GM12878 (cell line): ENCODE data around the gene RAB25. TPM values are rescaled to one million over a fixed set of nuclear protein-coding genes. Genes with fewer than 3 reads are reported as not detected.

Source experiments
- ATAC-seq: fragments of 200-7000 bp; cut with Tn5 transposase; 3 replicates; pipeline ENCODE4 v1.9.1; 2020; ENCODE audit warnings: mild to moderate bottlenecking, moderate library complexity
- BruUV-seq: library from RNA; stranded (reverse); fragments of 400-500 nt; replicated peaks from 2 replicates; lab custom pipeline; 2021; lab: Mats Ljungman, UMichigan
- CTCF ChIA-PET: fragments of 300-600 bp; sonication (Branson Sonifier 250); formaldehyde crosslinking; extraction: SDS; loops from one replicate; lab custom pipeline; 2021; ENCODE audit warnings: inconsistent platforms; lab: Yijun Ruan, JAX
- POLR2A ChIA-PET: fragments of 350-600 bp; formaldehyde crosslinking; extraction: SDS; loops from one replicate; lab custom pipeline; 2021; ENCODE audit warnings: inconsistent platforms; lab: Charles Lee
- RAD21 ChIA-PET: fragments of 300-600 bp; sonication (Branson Sonifier 250); formaldehyde crosslinking; loops from one replicate; lab custom pipeline; 2023; ENCODE audit warnings: antibody characterized with exemption; ENCODE audit not compliant: unreplicated experiment; lab: Charles Lee
- SMC1A ChIA-PET: fragments of 300-600 bp; sonication (Branson Sonifier 250); formaldehyde crosslinking; loops from one replicate; lab custom pipeline; 2023; ENCODE audit not compliant: unreplicated experiment, uncharacterized antibody; lab: Charles Lee
- DNase-seq: peaks from one replicate; pipeline ENCODE4 v3.0.0-alpha.2; 2011; ENCODE audit warnings: low read depth, low spot score
- FAIRE-seq: peaks from 3 replicates; lab custom pipeline; 2011; peaks lifted over from hg19 to GRCh38; lab: Jason Lieb, UNC
- H2AFZ ChIP-seq: 2 replicates; pipeline ENCODE4 v1.6.0; 2011; ENCODE audit warnings: low read depth, low read length, control low read depth; ENCODE audit not compliant: control insufficient read depth
- H3K27ac ChIP-seq: 2 replicates; pipeline ENCODE4 v1.5.1; 2011; ENCODE audit warnings: control low read depth; ENCODE audit not compliant: control insufficient read depth, insufficient read depth
- H3K27me3 ChIP-seq, 2 experiments: replicated peaks in 1 of 2; 2 replicates each; pipeline versions ENCODE4 v1.6.0 to v1.6.1; 2011; ENCODE audit warnings: low read length in 1 of 2; ENCODE audit not compliant: control insufficient read depth in 2 of 2, insufficient read depth in 2 of 2
- H3K36me3 ChIP-seq, 2 experiments: 2 replicates each; pipeline ENCODE4 v1.5.1; 2011; ENCODE audit warnings: low read length in 1 of 2; ENCODE audit not compliant: control insufficient read depth in 2 of 2, insufficient read depth in 2 of 2
- H3K4me1 ChIP-seq: 2 replicates; pipeline ENCODE4 v1.6.1; 2011; ENCODE audit warnings: mild to moderate bottlenecking, low read length, moderate library complexity, mixed read lengths; ENCODE audit not compliant: control insufficient read depth, insufficient read depth
- H3K4me2 ChIP-seq: 2 replicates; pipeline ENCODE4 v1.6.0; 2011; ENCODE audit warnings: control low read depth; ENCODE audit not compliant: control insufficient read depth, insufficient read depth
- H3K4me3 ChIP-seq: fragments of 200-600 bp; sonication (generic); 2 replicates; pipeline ENCODE4 v1.5.1; 2016
- H3K79me2 ChIP-seq: 2 replicates; pipeline ENCODE4 v1.6.0; 2011; ENCODE audit warnings: low read length; ENCODE audit not compliant: control insufficient read depth, insufficient read depth
- H3K9ac ChIP-seq: 2 replicates; pipeline ENCODE4 v1.8.0; 2011; ENCODE audit warnings: low read length, control low read depth, mixed read lengths; ENCODE audit not compliant: control insufficient read depth, insufficient read depth
- H3K9me3 ChIP-seq: replicated peaks from 3 replicates; pipeline ENCODE4 v1.5.1; 2011; ENCODE audit warnings: mild to moderate bottlenecking, low read length; ENCODE audit not compliant: control insufficient read depth, insufficient read depth
- H4K20me1 ChIP-seq: 2 replicates; pipeline ENCODE4 v1.6.0; 2011; ENCODE audit not compliant: control insufficient read depth, insufficient read depth
- ASH2L ChIP-seq: fragments of 300-600, 200-600 bp; sonication (generic); IDR thresholded peaks from 2 replicates; pipeline ENCODE4 v1.6.1; 2017; ENCODE audit warnings: low read depth, mild to moderate bottlenecking, borderline replicate concordance
- CBFB ChIP-seq: IDR thresholded peaks from 2 replicates; pipeline ENCODE4 v1.6.1; 2016; ENCODE audit warnings: antibody characterized with exemption, low read depth
- EGR1 ChIP-seq, 2 experiments: IDR thresholded peaks; 1 replicate in 1 of 2; 2 replicates in 1 of 2; pipeline ENCODE4 v1.6.1; 2011 to 2012; ENCODE audit warnings: low read depth in 2 of 2, low read length in 2 of 2, borderline replicate concordance in 1 of 2, mild to moderate bottlenecking in 1 of 2, moderate library complexity in 1 of 2
- FOXM1 ChIP-seq: IDR thresholded peaks from 2 replicates; pipeline ENCODE4 v1.6.1; 2012; ENCODE audit warnings: low read depth, mild to moderate bottlenecking, inconsistent platforms, low read length, moderate library complexity
- GATAD2B ChIP-seq: fragments of 450-650 bp; conservative IDR thresholded peaks from 2 replicates; pipeline ENCODE4 v1.6.1; 2017; ENCODE audit warnings: low read depth, mild to moderate bottlenecking, moderate library complexity
- IKZF1 ChIP-seq: fragments of 450-650 bp; conservative IDR thresholded peaks from 2 replicates; pipeline ENCODE4 v1.6.1; 2017; ENCODE audit warnings: antibody characterized with exemption, mild to moderate bottlenecking
- JUND ChIP-seq: IDR thresholded peaks from 2 replicates; pipeline ENCODE4 v1.6.1; 2012; ENCODE audit warnings: low read depth, mild to moderate bottlenecking, low read length, improper control_type of control experiment, moderate library complexity
- LARP7 ChIP-seq: fragments of 450-650 bp; IDR thresholded peaks from 2 replicates; pipeline ENCODE4 v1.6.1; 2017; ENCODE audit warnings: mild to moderate bottlenecking
- POLR2AphosphoS5 ChIP-seq: IDR thresholded peaks from 2 replicates; pipeline ENCODE4 v1.6.1; 2011; ENCODE audit warnings: mild to moderate bottlenecking, low read length, inconsistent platforms
- SIX5 ChIP-seq: IDR thresholded peaks from 2 replicates; pipeline ENCODE4 v1.6.1; 2011; ENCODE audit warnings: mild to moderate bottlenecking, low read depth, low read length, moderate library complexity; ENCODE audit not compliant: severe bottlenecking
- SMAD1 ChIP-seq: fragments of 450-650 bp; IDR thresholded peaks from 2 replicates; pipeline ENCODE4 v1.6.1; 2018; ENCODE audit warnings: mild to moderate bottlenecking, low read depth; ENCODE audit not compliant: partially characterized antibody
- SREBF2 ChIP-seq: IDR thresholded peaks from 2 replicates; pipeline ENCODE4 v1.6.1; 2012; ENCODE audit warnings: mild to moderate bottlenecking, low read length
- SRF ChIP-seq, 2 experiments: IDR thresholded peaks; 2 replicates each; pipeline ENCODE4 v1.6.1; 2011; ENCODE audit warnings: low read depth in 2 of 2, low read length in 2 of 2, mild to moderate bottlenecking in 1 of 2, moderate library complexity in 1 of 2
- WGBS: methylation state at CpG from one replicate; pipeline ENCODE4 v1.1.6; 2016; ENCODE audit warnings: low lambda C conversion rate; ENCODE audit not compliant: insufficient replicate concordance, insufficient coverage; ENCODE audit errors: missing lambda C conversion rate; 5-methylcytosine and 5-hydroxymethylcytosine counted together
- in situ Hi-C: fragments of 300-500 bp; cut with MboI; formaldehyde crosslinking; loops from 9 replicates; pipeline ENCODE4 v1.14.3; 2018; ENCODE audit warnings: mixed read lengths
- intact Hi-C: fragments of 100-400 bp; cut with micrococcal nuclease; formaldehyde crosslinking; loops from one replicate; pipeline ENCODE4 v1.14.2; 2022; ENCODE audit not compliant: unreplicated experiment
- polyA plus RNA-seq, 11 experiments: library from polyadenylated mRNA; depleted of rRNA in 4 of 11; unstranded in 6 of 11; stranded (reverse) in 5 of 11; fragments of >200 nt; fragmentation: Nextera tagmentation in 4 of 11; fragmentation: Illumina TruSeq in 1 of 11; extraction: Ambion mirVana in 4 of 11; extraction: Trizol in 1 of 11; gene quantifications; 1 replicate in 1 of 11; 2 replicates in 10 of 11; pipeline versions ENCODE4 v1.2.1 to v1.2.3, GENCODE V29; 2011 to 2016; ENCODE audit warnings: inconsistent platforms in 2 of 11, missing spikeins in 2 of 11, low read depth in 1 of 11
- total RNA-seq, 4 experiments: library from RNA; depleted of rRNA in 3 of 4; stranded (reverse); fragments of >200 nt in 3 of 4; fragmentation: Illumina TruSeq in 1 of 4; extraction: Trizol in 1 of 4; gene quantifications; 2 replicates each; pipeline versions ENCODE4 v1.2.1 to v1.2.3, GENCODE V29; 2013 to 2021
- TF ChIP-seq, protein P1 (sequence below): IDR thresholded peaks from 2 replicates; pipeline ENCODE4 v1.6.1; 2011; ENCODE audit warnings: borderline replicate concordance, low read depth, mild to moderate bottlenecking, moderate library complexity, mixed read lengths, low read length; ENCODE audit not compliant: insufficient read depth; ENCODE audit errors: extremely low read length
- TF ChIP-seq, protein P2 (sequence below): fragments of 450-650 bp; IDR thresholded peaks from 2 replicates; pipeline ENCODE4 v1.6.1; 2018; ENCODE audit warnings: borderline replicate concordance, mild to moderate bottlenecking; ENCODE audit not compliant: partially characterized antibody
- TF ChIP-seq, protein P3 (sequence below): fragments of 450-650 bp; IDR thresholded peaks from 2 replicates; pipeline ENCODE4 v1.6.1; 2017; ENCODE audit warnings: mild to moderate bottlenecking, moderate library complexity

Gene RAB25
- total and polyA plus RNA-seq, 10 of the 15 experiments (the other 5 are each of a cell fraction or from before 2014, with no cell fraction given) = 0.16 to 0.36 (median 0.22) TPM; not detected in 7

- Histone ChIP-seq H3K4me3 (no peak overlapping the region), H3K4me1 (peaks cover 16% of the 10 kb centered on the region), H2AFZ (no peak overlapping the region), H3K9ac (no peak overlapping the region), H3K4me2 (no peak overlapping the region), H3K27ac (no peak overlapping the region), H3K79me2 (peaks cover 7% of the 10 kb centered on the region), H4K20me1 (no peaks in the 10 kb centered on the region), H3K9me3 (no peaks in the 10 kb centered on the region), H3K36me3 (no peaks in the 10 kb centered on the region), H3K27me3 (no peaks in the 10 kb centered on the region)
- FAIRE-seq (no peak), DNase-seq (no peak), ATAC-seq (no peak)
- 76% methylated on average over 2 of the region's 2 CpGs for WGBS
- ChIA-PET POLR2A (interaction anchor here (1.0 to 2.3 kb wide), 2 partner anchors 10 to 12 kb away, joined by 8 to 13 read pairs; no protein-coding TSS in a partner anchor), CTCF (interaction anchor here (1.0 to 1.7 kb wide), 4 partner anchors 13 to 20 kb away, joined by 3 to 7 read pairs (median 4); no protein-coding TSS in a partner anchor), SMC1A (interaction anchor here (23.8 kb wide), 1 partner anchor 14 kb away, joined by 874 read pairs; the partner anchor contains the start of gene LMNA), RAD21 (interaction anchor here (1.6 kb wide), 1 partner anchor 10 kb away, joined by 5 read pairs; no protein-coding TSS in a partner anchor)
- in situ Hi-C loops = no loop called here
- TF ChIP-seq, protein P1, sequence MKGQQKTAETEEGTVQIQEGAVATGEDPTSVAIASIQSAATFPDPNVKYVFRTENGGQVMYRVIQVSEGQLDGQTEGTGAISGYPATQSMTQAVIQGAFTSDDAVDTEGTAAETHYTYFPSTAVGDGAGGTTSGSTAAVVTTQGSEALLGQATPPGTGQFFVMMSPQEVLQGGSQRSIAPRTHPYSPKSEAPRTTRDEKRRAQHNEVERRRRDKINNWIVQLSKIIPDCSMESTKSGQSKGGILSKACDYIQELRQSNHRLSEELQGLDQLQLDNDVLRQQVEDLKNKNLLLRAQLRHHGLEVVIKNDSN = no peak
- TF ChIP-seq POLR2AphosphoS5 = no peak
- no peak for TF ChIP-seq SRF (IDR thresholded peaks at IDR 0.05; ENCODE audit: low read depth in 2 of 2, low read length in 2 of 2)
- TF ChIP-seq FOXM1 = no peak
- no peak for TF ChIP-seq SIX5
- TF ChIP-seq GATAD2B = no peak
- no peak for TF ChIP-seq JUND
- no peak for TF ChIP-seq LARP7
- no peak for TF ChIP-seq IKZF1
- TF ChIP-seq CBFB = no peak
- TF ChIP-seq, protein P2, sequence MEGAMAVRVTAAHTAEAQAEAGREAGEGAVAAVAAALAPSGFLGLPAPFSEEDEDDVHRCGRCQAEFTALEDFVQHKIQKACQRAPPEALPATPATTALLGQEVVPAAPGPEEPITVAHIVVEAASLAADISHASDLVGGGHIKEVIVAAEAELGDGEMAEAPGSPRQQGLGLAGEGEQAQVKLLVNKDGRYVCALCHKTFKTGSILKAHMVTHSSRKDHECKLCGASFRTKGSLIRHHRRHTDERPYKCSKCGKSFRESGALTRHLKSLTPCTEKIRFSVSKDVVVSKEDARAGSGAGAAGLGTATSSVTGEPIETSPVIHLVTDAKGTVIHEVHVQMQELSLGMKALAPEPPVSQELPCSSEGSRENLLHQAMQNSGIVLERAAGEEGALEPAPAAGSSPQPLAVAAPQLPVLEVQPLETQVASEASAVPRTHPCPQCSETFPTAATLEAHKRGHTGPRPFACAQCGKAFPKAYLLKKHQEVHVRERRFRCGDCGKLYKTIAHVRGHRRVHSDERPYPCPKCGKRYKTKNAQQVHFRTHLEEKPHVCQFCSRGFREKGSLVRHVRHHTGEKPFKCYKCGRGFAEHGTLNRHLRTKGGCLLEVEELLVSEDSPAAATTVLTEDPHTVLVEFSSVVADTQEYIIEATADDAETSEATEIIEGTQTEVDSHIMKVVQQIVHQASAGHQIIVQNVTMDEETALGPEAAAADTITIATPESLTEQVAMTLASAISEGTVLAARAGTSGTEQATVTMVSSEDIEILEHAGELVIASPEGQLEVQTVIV = no peak
- TF ChIP-seq SREBF2 = no peak
- TF ChIP-seq EGR1 (IDR thresholded peaks at IDR 0.05; ENCODE audit: borderline replicate concordance in 1 of 2, low read depth in 2 of 2, low read length in 2 of 2) = no peak
- no peak for TF ChIP-seq ASH2L
- TF ChIP-seq, protein P3, sequence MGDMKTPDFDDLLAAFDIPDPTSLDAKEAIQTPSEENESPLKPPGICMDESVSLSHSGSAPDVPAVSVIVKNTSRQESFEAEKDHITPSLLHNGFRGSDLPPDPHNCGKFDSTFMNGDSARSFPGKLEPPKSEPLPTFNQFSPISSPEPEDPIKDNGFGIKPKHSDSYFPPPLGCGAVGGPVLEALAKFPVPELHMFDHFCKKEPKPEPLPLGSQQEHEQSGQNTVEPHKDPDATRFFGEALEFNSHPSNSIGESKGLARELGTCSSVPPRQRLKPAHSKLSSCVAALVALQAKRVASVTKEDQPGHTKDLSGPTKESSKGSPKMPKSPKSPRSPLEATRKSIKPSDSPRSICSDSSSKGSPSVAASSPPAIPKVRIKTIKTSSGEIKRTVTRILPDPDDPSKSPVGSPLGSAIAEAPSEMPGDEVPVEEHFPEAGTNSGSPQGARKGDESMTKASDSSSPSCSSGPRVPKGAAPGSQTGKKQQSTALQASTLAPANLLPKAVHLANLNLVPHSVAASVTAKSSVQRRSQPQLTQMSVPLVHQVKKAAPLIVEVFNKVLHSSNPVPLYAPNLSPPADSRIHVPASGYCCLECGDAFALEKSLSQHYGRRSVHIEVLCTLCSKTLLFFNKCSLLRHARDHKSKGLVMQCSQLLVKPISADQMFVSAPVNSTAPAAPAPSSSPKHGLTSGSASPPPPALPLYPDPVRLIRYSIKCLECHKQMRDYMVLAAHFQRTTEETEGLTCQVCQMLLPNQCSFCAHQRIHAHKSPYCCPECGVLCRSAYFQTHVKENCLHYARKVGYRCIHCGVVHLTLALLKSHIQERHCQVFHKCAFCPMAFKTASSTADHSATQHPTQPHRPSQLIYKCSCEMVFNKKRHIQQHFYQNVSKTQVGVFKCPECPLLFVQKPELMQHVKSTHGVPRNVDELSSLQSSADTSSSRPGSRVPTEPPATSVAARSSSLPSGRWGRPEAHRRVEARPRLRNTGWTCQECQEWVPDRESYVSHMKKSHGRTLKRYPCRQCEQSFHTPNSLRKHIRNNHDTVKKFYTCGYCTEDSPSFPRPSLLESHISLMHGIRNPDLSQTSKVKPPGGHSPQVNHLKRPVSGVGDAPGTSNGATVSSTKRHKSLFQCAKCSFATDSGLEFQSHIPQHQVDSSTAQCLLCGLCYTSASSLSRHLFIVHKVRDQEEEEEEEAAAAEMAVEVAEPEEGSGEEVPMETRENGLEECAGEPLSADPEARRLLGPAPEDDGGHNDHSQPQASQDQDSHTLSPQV = no peak
- no peak for TF ChIP-seq SMAD1
- no TSS peak for BruUV-seq
- intact Hi-C loops = no loop called here
Observed at GRCh38 chr1:156110252-156110651, 49.3 kb downstream of the RAB25 start.
